ENCODE data around the gene NHLRC2. TPM values are rescaled to one million over a fixed set of nuclear protein-coding genes. Genes with fewer than 3 reads are reported as not detected.
A peak's percentile ranks its signal among the peaks of the same experiment; 100 is the strongest.

Gene NHLRC2
- total RNA-seq, 1 donor from 2014 or later: 39.9 TPM

GRCh38 chr10:113843972-113844485 is 10.4 kb upstream of the NHLRC2 start:
- Mint-ChIP-seq H3K9me3 (no peaks in the 10 kb centered on the region), H3K27me3 (ENCODE audit: low read depth) (no peaks in the 10 kb centered on the region), H3K36me3 (peaks cover 14% of the 10 kb centered on the region), H3K4me1 (peaks cover 6% of the 10 kb centered on the region), H3K4me3 (no peak overlapping the region), H3K27ac (no peak overlapping the region)
- TF ChIP-seq CTCF (IDR thresholded peaks at IDR 0.05; ENCODE audit: unreplicated experiment): no peak
- DNase-seq (ENCODE audit: low spot score in 2 of 2, unreplicated experiment in 2 of 2): no peak

GRCh38 chr10:113846036-113846435 is 8.4 kb upstream of the NHLRC2 start:
- H3K4me3 Mint-ChIP-seq: no peak overlapping the region
- H3K27ac Mint-ChIP-seq: no peak overlapping the region
- no peaks in the 10 kb centered on the region for H3K9me3 Mint-ChIP-seq
- no peak for TF ChIP-seq CTCF (IDR thresholded peaks at IDR 0.05; ENCODE audit: unreplicated experiment)
- no peak for DNase-seq (ENCODE audit: low spot score in 2 of 2, unreplicated experiment in 2 of 2)
- no peaks in the 10 kb centered on the region for H3K27me3 Mint-ChIP-seq (ENCODE audit: low read depth)
- peaks cover 7% of the 10 kb centered on the region for H3K4me1 Mint-ChIP-seq
- H3K36me3 Mint-ChIP-seq: peaks cover 8% of the 10 kb centered on the region

GRCh38 chr10:113849140-113849803 is 5.2 kb upstream of the NHLRC2 start:
- Mint-ChIP-seq H3K4me3 (no peak overlapping the region), H3K27ac (no peak overlapping the region), H3K27me3 (ENCODE audit: low read depth) (no peaks in the 10 kb centered on the region), H3K36me3 (peaks cover 6% of the 10 kb centered on the region), H3K4me1 (peaks cover 14% of the 10 kb centered on the region), H3K9me3 (no peaks in the 10 kb centered on the region)
- no peak for TF ChIP-seq CTCF (IDR thresholded peaks at IDR 0.05; ENCODE audit: unreplicated experiment)
- no peak for DNase-seq (ENCODE audit: low spot score in 2 of 2, unreplicated experiment in 2 of 2)

GRCh38 chr10:113849946-113850345 is 4.5 kb upstream of the NHLRC2 start:
- Mint-ChIP-seq H3K4me3 (no peak overlapping the region), H3K36me3 (peaks cover 6% of the 10 kb centered on the region), H3K9me3 (no peaks in the 10 kb centered on the region), H3K27ac (no peak overlapping the region), H3K27me3 (ENCODE audit: low read depth) (no peaks in the 10 kb centered on the region), H3K4me1 (peaks cover 14% of the 10 kb centered on the region)
- no peak for TF ChIP-seq CTCF (IDR thresholded peaks at IDR 0.05; ENCODE audit: unreplicated experiment)
- no peak for DNase-seq (ENCODE audit: low spot score in 2 of 2, unreplicated experiment in 2 of 2)

- Mint-ChIP-seq H3K27me3 (ENCODE audit: low read depth) (no peaks in the 10 kb centered on the region), H3K4me3 (peak overlapping the region; percentile 91), H3K36me3 (peaks cover 1% of the 10 kb centered on the region), H3K4me1 (peaks cover 35% of the 10 kb centered on the region), H3K27ac (peak overlapping the region; percentile 98), H3K9me3 (no peaks in the 10 kb centered on the region)
- no peak for TF ChIP-seq CTCF (IDR thresholded peaks at IDR 0.05; ENCODE audit: unreplicated experiment)
- no peak for DNase-seq (ENCODE audit: low spot score in 2 of 2, unreplicated experiment in 2 of 2)
Observed at GRCh38 chr10:113853578-113854012, 866 bp upstream of the NHLRC2 start.

All from mesothelial cell of epicardium (in vitro differentiated cells).